T-helper 1 cell treated with Interleukin-12 subunit alpha and Interleukin-12 subunit beta and Interleukin-4 antibody, amounts not matched to agents 30 ng/mL and 1 ng/mL, for 36 hours (primary cell): Measurements from ENCODE around the gene GREB1. TPM values are rescaled to one million over a fixed set of nuclear protein-coding genes. Genes with fewer than 3 reads are reported as not detected.

Experiments
- intact Hi-C: fragments of 100-400 bp; cut with micrococcal nuclease; formaldehyde crosslinking; loops from one replicate; pipeline ENCODE4 v1.15.1; 2024
- total RNA-seq: library from RNA; stranded (reverse); gene quantifications from 2 replicates; pipeline ENCODE4 v1.2.3, GENCODE V29; 2022

Gene GREB1
- total RNA-seq, 1 donor from 2014 or later, result 0.12 TPM

- intact Hi-C loops, result no loop called here
Observed at GRCh38 chr2:11508279-11508678, 25.6 kb upstream of the GREB1 start.

DNA sequence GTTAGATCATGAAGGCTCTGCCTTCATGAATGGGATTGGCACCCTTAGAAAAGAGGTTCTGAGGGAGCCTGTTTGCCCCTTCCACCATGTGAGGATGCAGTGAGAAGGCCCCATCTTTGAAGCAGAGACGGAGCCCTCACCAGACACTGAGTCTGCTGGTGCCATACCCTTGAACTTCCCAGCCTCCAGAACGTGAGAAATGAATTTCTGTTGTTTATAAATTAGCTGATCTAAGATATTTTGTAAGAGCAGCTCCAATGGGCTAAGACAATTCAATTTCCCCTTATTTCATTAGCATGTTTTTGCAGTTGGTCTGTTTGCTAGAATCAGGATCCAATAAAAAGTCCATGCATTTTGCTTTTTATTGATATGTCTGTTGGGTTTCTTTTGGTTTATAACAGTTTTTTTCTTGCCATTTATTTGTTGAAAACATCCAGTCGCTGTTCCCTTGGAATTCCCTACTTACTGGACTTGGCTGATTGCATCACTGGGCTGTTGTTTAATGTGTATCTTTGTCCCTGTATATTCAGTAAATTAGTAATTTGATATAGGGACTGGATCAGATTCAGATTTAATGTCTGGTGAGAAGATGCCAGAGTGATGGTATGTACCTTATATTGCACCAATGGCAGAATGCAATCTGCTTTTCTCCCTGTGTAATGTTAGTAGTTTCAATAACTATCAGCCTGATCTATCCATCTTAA is 24.0 kb upstream of the GREB1 start:
- intact Hi-C loops, result no loop called here

GRCh38 chr2:11512431-11512830 is 21.4 kb upstream of the GREB1 start:
- intact Hi-C loops, result no loop called here

DNA sequence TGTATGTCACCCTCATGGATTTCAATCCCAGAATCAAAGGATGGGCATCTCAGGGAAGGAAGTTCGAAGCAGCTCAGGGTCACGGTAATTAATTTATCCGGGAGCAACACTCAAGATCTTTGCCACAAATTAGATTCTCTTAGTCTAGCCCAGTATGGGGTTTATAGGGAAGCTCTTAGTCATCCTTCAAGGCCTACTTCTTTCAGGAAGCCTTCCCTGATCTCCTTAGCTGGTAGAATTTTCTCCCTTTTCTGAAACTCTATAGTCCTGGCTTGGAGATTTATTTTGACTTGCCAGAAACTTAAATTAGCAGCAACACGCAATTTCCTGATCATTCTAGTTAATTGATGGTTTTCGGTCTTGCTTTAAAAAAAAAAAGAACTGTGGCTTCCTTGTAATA is 20.5 kb upstream of the GREB1 start:
- intact Hi-C loops, result no loop called here

DNA sequence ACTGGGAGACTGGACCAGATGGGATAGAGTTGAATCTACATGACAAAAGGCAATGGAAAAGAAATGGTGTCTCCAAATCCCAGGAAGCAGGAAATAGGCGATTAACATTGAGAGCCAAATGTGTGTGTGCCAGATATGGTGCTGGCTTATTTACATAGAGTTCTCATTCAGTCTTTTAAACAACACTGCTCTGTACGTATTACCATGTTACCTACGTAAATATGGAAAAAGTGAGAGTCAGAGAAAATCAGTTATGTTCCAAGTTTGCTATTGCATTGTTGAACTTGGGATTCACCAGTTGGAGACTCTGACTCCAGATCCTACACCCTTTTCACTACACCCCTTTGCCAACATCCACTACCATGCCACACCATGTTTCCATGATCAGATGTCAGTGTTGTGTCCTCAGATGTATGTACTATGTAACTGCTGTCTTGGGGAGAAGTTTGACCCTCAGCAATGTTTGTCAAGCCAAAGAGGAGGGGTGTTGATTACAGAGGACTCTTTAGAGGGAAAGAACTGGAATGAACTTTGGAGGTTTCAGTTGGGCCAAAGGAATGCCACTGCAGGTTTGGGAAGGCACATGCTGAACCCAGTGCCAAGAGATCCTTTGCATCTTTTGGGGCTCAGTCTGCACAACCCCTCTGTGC is 19.6 kb upstream of the GREB1 start:
- intact Hi-C loops, result no loop called here

DNA sequence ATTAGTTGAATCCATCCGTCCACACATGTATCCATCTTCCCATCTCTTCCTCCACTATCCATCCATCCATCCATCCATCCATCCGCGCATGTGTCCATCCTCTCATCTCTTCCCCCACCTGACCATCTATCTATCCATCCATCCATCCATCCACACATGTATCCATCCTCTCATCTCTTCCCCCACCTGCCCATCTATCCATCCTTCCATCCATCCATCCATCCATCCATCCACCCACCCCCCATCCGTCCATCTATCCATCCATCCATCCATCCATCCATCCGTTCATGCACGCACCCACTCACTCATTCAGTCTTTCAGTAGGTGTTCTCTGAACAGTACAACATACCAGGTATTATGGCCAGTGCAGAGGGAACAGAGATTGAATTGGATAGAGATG is 18.9 kb upstream of the GREB1 start:
- intact Hi-C loops, result no loop called here

GRCh38 chr2:11515490-11515981 is 18.3 kb upstream of the GREB1 start:
- intact Hi-C loops, result no loop called here

GRCh38 chr2:11516984-11517648 is 16.7 kb upstream of the GREB1 start:
- intact Hi-C loops, result no loop called here

DNA sequence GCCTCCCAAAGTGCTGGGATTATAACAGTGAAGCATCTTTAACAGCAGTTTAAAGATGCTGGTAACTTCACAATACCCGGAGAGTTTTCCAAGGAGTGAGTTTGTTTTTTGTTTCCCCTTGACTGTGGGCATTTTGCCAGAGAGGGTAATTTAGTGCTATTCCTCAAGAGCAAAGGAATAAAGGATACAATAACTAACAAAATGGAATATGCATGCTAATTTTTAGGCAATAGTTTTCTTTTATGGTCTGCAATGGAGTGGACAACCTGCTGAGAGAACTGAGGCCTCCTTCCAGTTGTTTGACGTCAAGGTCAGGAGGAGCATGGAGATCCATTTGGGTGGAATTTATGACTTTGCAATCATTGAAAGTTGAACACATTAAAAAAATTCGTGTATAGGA is 15.9 kb upstream of the GREB1 start:
- intact Hi-C loops, result no loop called here

GRCh38 chr2:11520092-11520693 is 13.7 kb upstream of the GREB1 start:
- intact Hi-C loops, result no loop called here

DNA sequence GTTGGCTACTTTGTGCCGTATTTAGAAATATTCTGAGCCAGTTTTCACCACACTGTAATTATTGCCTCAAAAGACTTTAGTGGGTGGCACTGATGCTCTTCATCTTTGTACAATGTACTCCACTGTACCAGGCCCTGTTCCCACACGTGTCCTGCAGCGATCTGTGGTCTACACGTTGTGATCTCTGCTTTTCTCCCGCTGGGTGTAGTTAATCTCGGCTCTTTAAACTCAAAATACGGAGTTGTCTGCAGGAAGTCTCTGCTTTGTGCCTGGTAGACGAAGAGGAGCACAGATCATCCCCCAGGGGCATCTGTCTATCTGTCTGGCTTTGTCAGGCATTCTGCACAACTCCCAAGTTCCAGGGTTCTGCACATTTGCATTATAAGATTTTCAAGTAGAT is 12.1 kb upstream of the GREB1 start:
- intact Hi-C loops, result no loop called here

DNA sequence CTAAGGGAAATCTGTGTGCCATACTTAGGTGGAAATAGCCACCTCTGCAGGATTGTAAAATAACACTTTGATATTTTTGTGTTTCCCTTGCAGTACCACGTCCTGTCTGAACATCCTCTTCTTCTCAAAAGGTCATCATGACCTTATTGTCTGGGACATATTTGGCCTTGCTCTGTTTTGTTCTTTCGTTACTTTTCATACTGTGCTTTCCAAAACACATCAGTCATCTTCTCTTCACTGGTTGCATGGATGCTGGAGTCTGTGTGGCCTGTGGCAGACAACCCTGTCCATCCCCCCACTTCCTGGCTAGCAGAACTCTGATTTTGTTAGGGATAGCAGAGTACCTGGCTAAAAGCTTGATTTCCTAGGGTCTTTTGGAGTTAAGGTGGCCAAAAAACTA is 9.4 kb upstream of the GREB1 start:
- intact Hi-C loops, result no loop called here

DNA sequence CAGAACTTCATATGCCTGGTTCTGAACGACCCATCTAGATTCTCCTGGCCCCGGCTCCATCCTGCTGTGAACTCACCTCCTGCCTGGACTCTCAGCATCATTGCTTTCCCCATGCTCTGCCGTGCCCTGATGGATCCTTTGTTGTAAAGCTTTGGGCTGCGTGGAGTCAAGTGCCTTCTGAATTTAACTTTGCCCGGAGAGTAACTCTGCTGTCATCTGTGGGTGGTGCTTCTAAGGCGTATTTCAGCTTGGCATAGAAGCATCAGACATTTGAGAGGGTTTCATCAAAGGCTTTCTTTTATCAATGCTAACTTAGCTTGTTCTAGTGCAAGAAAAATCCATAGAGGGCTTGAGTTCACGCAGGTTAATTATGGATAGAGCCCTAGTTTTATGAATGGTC is 8.1 kb upstream of the GREB1 start:
- intact Hi-C loops, result no loop called here

DNA sequence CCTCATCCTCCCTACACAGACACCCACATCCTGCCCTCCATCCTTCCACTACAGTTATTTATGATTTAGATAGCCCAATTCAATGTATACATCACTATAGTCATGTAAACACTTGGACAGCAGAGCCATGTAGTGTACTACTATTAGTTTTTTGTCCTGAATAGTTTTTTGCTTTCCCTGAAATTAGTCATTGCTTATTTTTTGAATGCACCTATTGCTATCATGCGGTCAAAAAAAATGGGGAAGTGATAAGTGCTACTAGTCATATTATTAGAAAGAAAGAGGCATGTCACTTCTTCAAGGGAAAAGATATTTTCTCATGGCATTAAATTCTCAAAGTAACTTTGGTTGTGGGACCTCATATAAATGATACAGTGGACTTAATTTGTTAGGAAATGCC is 6.8 kb upstream of the GREB1 start:
- intact Hi-C loops, result no loop called here

GRCh38 chr2:11528228-11528627 is 5.6 kb upstream of the GREB1 start:
- intact Hi-C loops, result no loop called here

DNA sequence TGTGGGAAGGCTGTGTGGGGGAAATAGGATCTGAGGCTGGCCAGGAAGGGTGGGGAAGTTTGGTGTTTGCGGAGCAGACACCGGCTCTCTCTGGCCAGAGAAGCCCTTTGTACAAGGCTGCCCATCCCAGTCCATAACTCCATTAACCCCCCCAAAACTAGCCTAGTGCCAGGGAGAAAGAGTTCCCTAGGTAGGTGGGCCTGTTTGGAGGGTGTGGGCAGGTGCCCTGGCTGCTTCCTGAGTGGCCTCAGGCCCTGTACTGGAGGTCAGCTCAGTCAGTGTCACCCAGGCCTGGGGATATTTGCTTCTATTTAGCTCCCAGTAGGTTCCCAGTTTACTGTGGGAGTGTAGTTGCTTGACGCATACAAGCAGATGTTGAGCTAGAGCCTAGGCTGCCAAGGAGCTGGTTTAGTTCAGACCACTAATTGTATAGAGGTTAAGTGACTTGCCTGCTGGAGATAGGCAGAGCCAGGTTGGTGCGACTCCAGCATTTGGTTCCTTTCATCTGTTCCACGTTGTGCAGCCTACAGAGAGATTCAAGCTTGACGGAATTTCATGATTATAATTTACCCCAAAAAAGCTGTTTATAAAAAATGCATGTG is 2.9 kb upstream of the GREB1 start:
- intact Hi-C loops, result no loop called here

DNA sequence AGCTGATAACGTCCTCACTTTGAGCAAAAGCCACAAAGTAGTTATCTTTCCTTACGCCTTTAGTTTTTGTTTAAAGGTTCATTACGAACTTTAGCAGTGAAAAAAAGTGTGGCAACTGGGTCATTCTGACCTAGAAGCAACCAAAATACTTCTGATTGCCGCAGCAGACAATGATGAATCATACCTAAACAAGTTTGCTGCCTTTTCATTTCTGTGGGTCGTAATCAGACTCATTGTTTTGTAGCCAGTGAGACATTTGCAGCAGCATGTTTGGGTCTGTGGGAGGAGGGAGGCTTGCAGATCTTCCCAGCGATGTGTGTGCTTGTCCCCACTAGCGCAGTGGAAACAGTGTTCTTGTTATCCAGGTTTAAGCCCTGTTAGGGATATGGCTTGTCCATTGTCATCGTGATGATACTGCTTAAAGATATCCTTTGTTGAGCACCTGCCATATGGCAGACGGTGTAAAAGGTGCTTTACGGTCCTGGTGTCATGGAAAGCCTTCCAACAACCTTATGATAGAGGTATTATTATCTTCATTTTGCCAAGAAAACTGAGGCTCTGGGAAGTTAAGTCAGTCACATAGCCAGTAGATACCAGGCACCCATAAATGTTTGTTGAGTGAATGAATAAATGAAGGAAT is 1.3 kb upstream of the GREB1 start:
- intact Hi-C loops, result no loop called here

DNA sequence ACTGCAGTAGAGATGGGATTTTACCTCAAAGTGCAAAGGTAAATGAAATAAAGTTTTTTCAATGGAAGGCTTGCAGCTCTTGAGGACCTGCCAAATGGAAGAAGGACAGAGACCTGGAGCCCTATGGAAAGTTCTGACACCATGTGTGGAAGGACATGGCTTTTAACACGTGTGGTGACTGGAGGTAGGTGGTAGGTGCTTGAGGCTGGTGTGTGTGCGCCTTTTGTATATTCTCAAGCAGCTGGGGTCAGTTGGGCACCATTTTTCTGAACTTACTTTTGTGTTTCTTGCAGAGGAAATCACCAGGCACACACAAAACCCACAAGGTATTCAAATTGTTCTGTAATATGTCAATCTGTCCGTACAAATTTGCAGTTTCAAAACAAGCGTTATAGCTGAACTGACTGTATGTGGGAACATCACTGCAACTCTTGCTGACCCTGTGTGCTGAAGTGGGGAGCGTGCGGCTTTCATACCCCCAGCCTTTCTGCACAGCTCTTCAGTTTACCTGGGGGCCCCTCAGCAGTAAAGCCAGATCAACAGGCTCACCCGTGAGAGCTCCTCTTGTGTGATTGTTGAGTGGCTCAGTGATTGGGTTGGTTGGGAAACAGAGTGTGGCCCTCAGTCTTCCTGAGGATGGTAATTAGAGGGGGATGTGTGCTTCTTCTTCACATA is 363 bp downstream of the GREB1 start:
- intact Hi-C loops, result no loop called here

- intact Hi-C loops, result no loop called here
Observed at GRCh38 chr2:11534746-11535484, 1.1 kb downstream of the GREB1 start.

DNA sequence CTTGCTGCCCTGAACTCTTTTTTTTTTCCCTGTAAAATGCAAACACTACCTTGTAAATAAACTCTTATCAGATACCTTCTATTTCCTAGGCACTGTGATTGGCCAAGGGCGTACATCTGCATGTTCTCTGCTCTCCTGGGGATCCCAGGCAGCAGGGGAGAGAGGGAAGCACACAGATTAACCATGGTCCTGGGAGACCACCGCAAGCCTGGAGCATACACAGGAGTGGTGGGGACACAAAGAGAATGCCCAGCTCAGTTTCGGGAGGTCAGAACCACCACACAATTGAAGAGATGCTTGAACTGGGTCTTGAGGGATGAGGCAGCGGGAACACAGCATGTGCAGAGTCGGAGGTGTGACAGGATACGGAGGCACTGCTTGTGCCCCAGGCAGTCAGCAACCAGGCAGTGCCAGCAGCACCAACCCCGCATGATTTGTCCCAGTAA is 2.1 kb downstream of the GREB1 start:
- intact Hi-C loops, result no loop called here
